Body of pancreas (tissue), 4 donors: ENCODE measurements around the gene AHSA1. TPM values are rescaled to one million over a fixed set of nuclear protein-coding genes. Genes with fewer than 3 reads are reported as not detected.

Source experiments
- ATAC-seq: fragments of 150-250 bp; one replicate; pipeline ENCODE4 v1.9.1; 2016
- DNase-seq, 4 donors: peaks; one replicate each; pipeline ENCODE4 v3.0.0-alpha.2; 2019
- H3K27ac ChIP-seq, 4 donors: fragments of 200-600 bp; sonication (generic); 1 replicate in 3 of 4; 2 replicates in 1 of 4; pipeline versions ENCODE4 v1.5.1 to v1.6.1; 2016 to 2019; ENCODE audit warnings: mild to moderate bottlenecking in 1 of 4, mixed read lengths in 1 of 4, moderate library complexity in 1 of 4
- H3K27me3 ChIP-seq, 2 donors: fragments of 200-600 bp; sonication (generic); one replicate each; pipeline ENCODE4 v1.6.0; 2016; ENCODE audit warnings: mild to moderate bottlenecking in 1 of 2
- H3K36me3 ChIP-seq, 2 donors: fragments of 200-600 bp; sonication (generic); replicated peaks in 1 of 2; 2 replicates each; pipeline ENCODE4 v1.5.1; 2016; ENCODE audit warnings: low read depth in 2 of 2; ENCODE audit not compliant: insufficient read depth in 1 of 2
- H3K4me1 ChIP-seq: fragments of 200-600 bp; sonication (generic); one replicate; pipeline ENCODE4 v1.6.0; 2016
- H3K4me3 ChIP-seq, 2 donors: fragments of 200-600 bp; sonication (generic); 1 replicate in 1 of 2; 2 replicates in 1 of 2; pipeline ENCODE4 v1.5.1; 2016 to 2019
- H3K9me3 ChIP-seq, 3 donors: fragments of 200-600 bp; sonication (generic); 1 replicate in 2 of 3; 2 replicates in 1 of 3; pipeline ENCODE4 v1.5.1; 2016
- CTCF ChIP-seq, 7 experiments: fragments of 450-650 bp in 4 of 7; fragments of 200-600 bp in 3 of 7; sonication (generic) in 3 of 7; IDR thresholded peaks; one replicate each; pipeline ENCODE4 v1.5.1; 2016 to 2019; ENCODE audit warnings: antibody characterized with exemption in 7 of 7
- POLR2A ChIP-seq, 3 donors: fragments of 450-650 bp; IDR thresholded peaks; one replicate each; pipeline ENCODE4 v1.6.1; 2016; ENCODE audit warnings: antibody characterized with exemption in 3 of 3, mild to moderate bottlenecking in 2 of 3
- WGBS, 2 donors: methylation state at CpG; one replicate each; pipeline ENCODE4 v1.1.5; 2017; 5-methylcytosine and 5-hydroxymethylcytosine counted together
- intact Hi-C: fragments of 100-400 bp; cut with DNase I; formaldehyde crosslinking; loops from one replicate; pipeline ENCODE4 v1.15.1; 2023
- total RNA-seq, 2 donors: library from RNA; depleted of rRNA; stranded (reverse); fragments of >200 nt; gene quantifications; one replicate each; pipeline ENCODE4 v1.1.0, GENCODE V29; 2016

The AHSA1 gene
- total RNA-seq, 2 donors from 2014 or later, result 25.1 to 35.3 TPM

GRCh38 chr14:77458249-77458950 lies 507 bp downstream of the AHSA1 start:
- TF ChIP-seq CTCF (IDR thresholded peaks at IDR 0.05) (peak in 1 of 7 experiments; percentile 5), POLR2A (IDR thresholded peaks at IDR 0.05) (no peak)
- H3K9me3 ChIP-seq, result no peaks in the 10 kb centered on the region
- DNase-seq (peak; percentile 24 to 52 (median 30)), ATAC-seq (peak; percentile 2)
- H3K4me1 ChIP-seq, result peaks cover 20% of the 10 kb centered on the region
- no peaks in the 10 kb centered on the region for H3K27me3 ChIP-seq
- H3K36me3 ChIP-seq, result peaks cover 0 to 16% of the 10 kb centered on the region in 2 donors
- H3K27ac ChIP-seq, result peak overlapping the region; percentile 82 to 96 (median 93)
- 1% methylated on average over 27 to 29 of the region's 29 CpGs for WGBS, 2 donors
- intact Hi-C loops, result loop anchor here (10.0 kb wide), 1 partner anchor 74 kb away; no protein-coding TSS in a partner anchor
- H3K4me3 ChIP-seq, result peak overlapping the region; percentile 92 to 94

- H3K27ac ChIP-seq, result no peak overlapping the region
- H3K4me1 ChIP-seq, result peaks cover 20% of the 10 kb centered on the region
- DNase-seq (peak; percentile 39 to 71 (median 54)), ATAC-seq (no peak)
- H3K9me3 ChIP-seq, result no peaks in the 10 kb centered on the region
- H3K36me3 ChIP-seq, result peaks cover 0 to 21% of the 10 kb centered on the region in 2 donors
- intact Hi-C loops, result loop anchor here (10.0 kb wide), 1 partner anchor 74 kb away; no protein-coding TSS in a partner anchor
- TF ChIP-seq CTCF (IDR thresholded peaks at IDR 0.05) (peak in 5 of 7 experiments; percentile 25 to 45 (median 34)), POLR2A (IDR thresholded peaks at IDR 0.05) (no peak)
- 28 to 31% methylated on average over 13 of the region's 13 CpGs for WGBS, 2 donors
- peak overlapping the region in 1 of 2 donors; percentile 94 for H3K4me3 ChIP-seq
- no peaks in the 10 kb centered on the region for H3K27me3 ChIP-seq
Observed at GRCh38 chr14:77459072-77459723, 1.3 kb downstream of the AHSA1 start.

- intact Hi-C loops, result no loop called here
- DNase-seq, result no peak
- Histone ChIP-seq H3K4me3 (no peak overlapping the region), H3K9me3 (no peaks in the 10 kb centered on the region), H3K27me3 (no peaks in the 10 kb centered on the region), H3K4me1 (no peaks in the 10 kb centered on the region), H3K36me3 (peaks cover 8 to 33% of the 10 kb centered on the region in 2 donors), H3K27ac (no peak overlapping the region)
- no peak for TF ChIP-seq CTCF (IDR thresholded peaks at IDR 0.05)
- no peak for TF ChIP-seq POLR2A (IDR thresholded peaks at IDR 0.05)
- 86 to 89% methylated on average over 5 of the region's 5 CpGs for WGBS, 2 donors
- no peak for ATAC-seq
Observed at GRCh38 chr14:77467801-77468200, 9.9 kb downstream of the AHSA1 start.

- DNase-seq, result no peak
- Histone ChIP-seq H3K4me1 (no peaks in the 10 kb centered on the region), H3K36me3 (peaks cover 8 to 25% of the 10 kb centered on the region in 2 donors), H3K27me3 (no peaks in the 10 kb centered on the region), H3K4me3 (no peak overlapping the region), H3K9me3 (no peaks in the 10 kb centered on the region), H3K27ac (no peak overlapping the region)
- WGBS, 2 donors, result 84 to 99% methylated on average over 5 to 14 of the region's 14 CpGs
- no peak for ATAC-seq
- intact Hi-C loops, result no loop called here
- no peak for TF ChIP-seq CTCF (IDR thresholded peaks at IDR 0.05)
- TF ChIP-seq POLR2A (IDR thresholded peaks at IDR 0.05), result no peak
Observed at GRCh38 chr14:77469067-77469505, 11.2 kb downstream of the AHSA1 start.
